Transverse colon (tissue), 4 donors: ENCODE measurements around the gene PNPT1. TPM values are rescaled to one million over a fixed set of nuclear protein-coding genes. Genes with fewer than 3 reads are reported as not detected.

Source experiments
- DNase-seq: peaks from one replicate; pipeline ENCODE4 v3.0.0-alpha.2; 2019
- H3K27ac ChIP-seq, 4 donors: fragments of 200-600 bp; sonication (generic); 2 replicates each; pipeline ENCODE4 v1.5.1; 2016 to 2018; ENCODE audit warnings: inconsistent platforms in 4 of 4
- H3K27me3 ChIP-seq: fragments of 200-600 bp; sonication (generic); 2 replicates; pipeline ENCODE4 v1.5.1; 2017; ENCODE audit warnings: inconsistent platforms
- H3K36me3 ChIP-seq, 4 donors: fragments of 200-600 bp; sonication (generic); 2 replicates each; pipeline ENCODE4 v1.5.1; 2017 to 2019; ENCODE audit warnings: inconsistent platforms in 4 of 4
- H3K4me1 ChIP-seq, 4 donors: fragments of 200-600 bp; sonication (generic); 2 replicates each; pipeline ENCODE4 v1.5.1; 2017 to 2020; ENCODE audit warnings: inconsistent platforms in 4 of 4
- H3K4me3 ChIP-seq, 4 donors: fragments of 200-600 bp; sonication (generic); 1 replicate in 1 of 4; 2 replicates in 3 of 4; pipeline versions ENCODE4 v1.5.1 to v1.6.1; 2017 to 2019; ENCODE audit warnings: inconsistent platforms in 4 of 4
- H3K9me3 ChIP-seq, 2 donors: fragments of 200-600 bp; sonication (generic); 2 replicates each; pipeline ENCODE4 v1.5.1; 2017 to 2019; ENCODE audit warnings: inconsistent platforms in 2 of 2
- CTCF ChIP-seq, 5 experiments: fragments of 200-600 bp in 3 of 5; fragments of 450-650 bp in 2 of 5; sonication (generic) in 3 of 5; IDR thresholded peaks; 1 replicate in 2 of 5; 2 replicates in 3 of 5; pipeline ENCODE4 v1.5.1; 2016 to 2017; ENCODE audit warnings: antibody characterized with exemption in 5 of 5, inconsistent platforms in 3 of 5, mild to moderate bottlenecking in 2 of 5, moderate library complexity in 1 of 5
- EP300 ChIP-seq: sonication (generic); formaldehyde crosslinking; IDR thresholded peaks from one replicate; pipeline ENCODE4 v1.6.1; 2017; ENCODE audit warnings: antibody characterized with exemption, low read depth
- POLR2A ChIP-seq: fragments of 450-650 bp; IDR thresholded peaks from one replicate; pipeline ENCODE4 v1.6.1; 2016; ENCODE audit warnings: antibody characterized with exemption, mild to moderate bottlenecking, moderate library complexity
- POLR2AphosphoS5 ChIP-seq, 3 donors: sonication (generic); formaldehyde crosslinking; IDR thresholded peaks; one replicate each; pipeline ENCODE4 v1.6.1; 2016; ENCODE audit warnings: antibody characterized with exemption in 3 of 3
- WGBS, 2 donors: methylation state at CpG; one replicate each; pipeline ENCODE4 v1.1.5; 2018; ENCODE audit warnings: low coverage in 1 of 2; 5-methylcytosine and 5-hydroxymethylcytosine counted together
- in situ Hi-C, 4 donors: fragments of 200-750 bp; cut with MboI; loops; one replicate each; pipeline versions ENCODE4 v1.15.0 to v1.15.1; 2017; ENCODE audit warnings: low sequenced_read_pairs in 3 of 4, low pct_ligation_motif_present in 1 of 4, low pct_unique_long_range_greater_than_20kb in 1 of 4
- intact Hi-C: fragments of 100-400 bp; cut with DNase I; formaldehyde crosslinking; loops from one replicate; pipeline ENCODE4 v1.15.1; 2023; ENCODE audit warnings: low total_unique reads
- total RNA-seq, 4 donors: library from RNA; depleted of rRNA; stranded (reverse); fragments of >200 nt; gene quantifications; one replicate each; pipeline ENCODE4 v1.1.0, GENCODE V29; 2016

PNPT1 gene
- total RNA-seq, 4 donors from 2014 or later, result 2.2 to 14.9 (median 9.1) TPM

GRCh38 chr2:55733335-55733734, 39.7 kb upstream of the PNPT1 start:
- H3K27ac ChIP-seq, result peak overlapping the region in 3 of 4 donors; percentile 4 to 41 (median 29)
- in situ Hi-C loops, result no loop called here
- intact Hi-C loops, result no loop called here

GRCh38 chr2:55732854-55733253, 39.2 kb upstream of the PNPT1 start:
- intact Hi-C loops, result no loop called here
- TF ChIP-seq POLR2AphosphoS5 (IDR thresholded peaks at IDR 0.05) (no peak), CTCF (IDR thresholded peaks at IDR 0.05) (no peak), EP300 (no peak), POLR2A (no peak)
- H3K9me3 ChIP-seq, result no peaks in the 10 kb centered on the region
- no peak for DNase-seq
- H3K4me1 ChIP-seq, result no peaks in the 10 kb centered on the region
- in situ Hi-C loops, result no loop called here
- peak overlapping the region in 3 of 4 donors; percentile 4 to 41 (median 29) for H3K27ac ChIP-seq
- H3K4me3 ChIP-seq, result no peak overlapping the region
- no peaks in the 10 kb centered on the region for H3K36me3 ChIP-seq
- WGBS, 2 donors, result 60 to 63% methylated on average over 4 of the region's 4 CpGs
- H3K27me3 ChIP-seq, result no peaks in the 10 kb centered on the region

More at GRCh38 chr2:55733335-55733734, 39.7 kb upstream of the PNPT1 start:
- H3K9me3 ChIP-seq, result no peaks in the 10 kb centered on the region
- DNase-seq, result no peak
- TF ChIP-seq EP300 (no peak), POLR2A (no peak), CTCF (IDR thresholded peaks at IDR 0.05) (no peak), POLR2AphosphoS5 (IDR thresholded peaks at IDR 0.05) (no peak)
- no peaks in the 10 kb centered on the region for H3K36me3 ChIP-seq
- 19 to 38% methylated on average over 1 of the region's 1 CpG for WGBS, 2 donors
- no peak overlapping the region for H3K4me3 ChIP-seq
- H3K4me1 ChIP-seq, result no peaks in the 10 kb centered on the region
- H3K27me3 ChIP-seq, result no peaks in the 10 kb centered on the region

GRCh38 chr2:55729136-55729685, 35.6 kb upstream of the PNPT1 start:
- H3K27ac ChIP-seq, result no peak overlapping the region
- H3K4me3 ChIP-seq, result no peak overlapping the region
- no peaks in the 10 kb centered on the region for H3K9me3 ChIP-seq
- intact Hi-C loops, result no loop called here
- no peaks in the 10 kb centered on the region for H3K27me3 ChIP-seq
- H3K36me3 ChIP-seq, result no peaks in the 10 kb centered on the region
- no peaks in the 10 kb centered on the region for H3K4me1 ChIP-seq
- DNase-seq, result no peak
- 15 to 44% methylated on average over 1 of the region's 1 CpG for WGBS, 2 donors
- TF ChIP-seq CTCF (IDR thresholded peaks at IDR 0.05), result no peak
- TF ChIP-seq POLR2A, result no peak
- TF ChIP-seq EP300, result no peak
- TF ChIP-seq POLR2AphosphoS5 (IDR thresholded peaks at IDR 0.05), result no peak
- in situ Hi-C loops, result no loop called here

- Histone ChIP-seq H3K36me3 (no peaks in the 10 kb centered on the region), H3K4me1 (no peaks in the 10 kb centered on the region), H3K9me3 (no peaks in the 10 kb centered on the region), H3K27me3 (no peaks in the 10 kb centered on the region), H3K27ac (no peak overlapping the region), H3K4me3 (no peak overlapping the region)
- in situ Hi-C loops (loop anchor here in 1 of 4 donors (25.0 kb wide), 1 partner anchor 416 kb away; no protein-coding TSS in a partner anchor), intact Hi-C loops (no loop called here)
- WGBS, 2 donors, result 61 to 69% methylated on average over 5 of the region's 5 CpGs
- DNase-seq, result no peak
- TF ChIP-seq EP300, result no peak
- no peak for TF ChIP-seq POLR2A
These were observed 28.1 kb upstream of the PNPT1 start for GRCh38 chr2:55721596-55722215.
